ENCODE data around the gene RPL18. TPM values are rescaled to one million over a fixed set of nuclear protein-coding genes. Genes with fewer than 3 reads are reported as not detected.

The RPL18 gene
- total RNA-seq, 4 donors from 2014 or later: 998 to 1,778 (median 1,670) TPM

DNA sequence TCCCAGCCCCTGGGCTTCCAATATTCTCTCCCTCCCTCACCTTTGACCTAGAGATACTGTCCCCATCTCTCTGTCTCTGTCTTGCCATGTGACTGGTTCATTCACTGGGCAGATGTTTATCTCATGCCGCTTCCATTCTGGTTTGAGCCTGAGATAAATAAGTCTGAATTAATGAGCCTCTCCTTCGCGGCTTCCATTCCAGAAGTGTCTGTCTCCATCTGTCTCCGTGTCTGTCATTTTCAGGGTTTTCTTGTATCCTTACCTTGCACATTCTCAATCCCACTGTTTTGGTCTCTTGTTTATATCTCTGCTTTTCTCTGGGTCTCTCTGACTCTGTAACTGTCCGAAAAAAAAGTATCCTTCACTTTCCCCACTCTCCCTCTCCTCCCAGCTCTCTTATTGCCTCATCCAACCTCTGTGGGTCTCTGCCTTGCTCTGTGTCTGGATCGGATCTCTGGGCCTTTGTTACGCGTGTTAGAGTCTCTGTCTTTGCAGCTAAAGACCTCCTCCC lies 4.6 kb upstream of the RPL18 start:
- TF ChIP-seq, protein P1, sequence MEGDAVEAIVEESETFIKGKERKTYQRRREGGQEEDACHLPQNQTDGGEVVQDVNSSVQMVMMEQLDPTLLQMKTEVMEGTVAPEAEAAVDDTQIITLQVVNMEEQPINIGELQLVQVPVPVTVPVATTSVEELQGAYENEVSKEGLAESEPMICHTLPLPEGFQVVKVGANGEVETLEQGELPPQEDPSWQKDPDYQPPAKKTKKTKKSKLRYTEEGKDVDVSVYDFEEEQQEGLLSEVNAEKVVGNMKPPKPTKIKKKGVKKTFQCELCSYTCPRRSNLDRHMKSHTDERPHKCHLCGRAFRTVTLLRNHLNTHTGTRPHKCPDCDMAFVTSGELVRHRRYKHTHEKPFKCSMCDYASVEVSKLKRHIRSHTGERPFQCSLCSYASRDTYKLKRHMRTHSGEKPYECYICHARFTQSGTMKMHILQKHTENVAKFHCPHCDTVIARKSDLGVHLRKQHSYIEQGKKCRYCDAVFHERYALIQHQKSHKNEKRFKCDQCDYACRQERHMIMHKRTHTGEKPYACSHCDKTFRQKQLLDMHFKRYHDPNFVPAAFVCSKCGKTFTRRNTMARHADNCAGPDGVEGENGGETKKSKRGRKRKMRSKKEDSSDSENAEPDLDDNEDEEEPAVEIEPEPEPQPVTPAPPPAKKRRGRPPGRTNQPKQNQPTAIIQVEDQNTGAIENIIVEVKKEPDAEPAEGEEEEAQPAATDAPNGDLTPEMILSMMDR (IDR thresholded peaks at IDR 0.05; ENCODE audit: low read depth): no peak

DNA sequence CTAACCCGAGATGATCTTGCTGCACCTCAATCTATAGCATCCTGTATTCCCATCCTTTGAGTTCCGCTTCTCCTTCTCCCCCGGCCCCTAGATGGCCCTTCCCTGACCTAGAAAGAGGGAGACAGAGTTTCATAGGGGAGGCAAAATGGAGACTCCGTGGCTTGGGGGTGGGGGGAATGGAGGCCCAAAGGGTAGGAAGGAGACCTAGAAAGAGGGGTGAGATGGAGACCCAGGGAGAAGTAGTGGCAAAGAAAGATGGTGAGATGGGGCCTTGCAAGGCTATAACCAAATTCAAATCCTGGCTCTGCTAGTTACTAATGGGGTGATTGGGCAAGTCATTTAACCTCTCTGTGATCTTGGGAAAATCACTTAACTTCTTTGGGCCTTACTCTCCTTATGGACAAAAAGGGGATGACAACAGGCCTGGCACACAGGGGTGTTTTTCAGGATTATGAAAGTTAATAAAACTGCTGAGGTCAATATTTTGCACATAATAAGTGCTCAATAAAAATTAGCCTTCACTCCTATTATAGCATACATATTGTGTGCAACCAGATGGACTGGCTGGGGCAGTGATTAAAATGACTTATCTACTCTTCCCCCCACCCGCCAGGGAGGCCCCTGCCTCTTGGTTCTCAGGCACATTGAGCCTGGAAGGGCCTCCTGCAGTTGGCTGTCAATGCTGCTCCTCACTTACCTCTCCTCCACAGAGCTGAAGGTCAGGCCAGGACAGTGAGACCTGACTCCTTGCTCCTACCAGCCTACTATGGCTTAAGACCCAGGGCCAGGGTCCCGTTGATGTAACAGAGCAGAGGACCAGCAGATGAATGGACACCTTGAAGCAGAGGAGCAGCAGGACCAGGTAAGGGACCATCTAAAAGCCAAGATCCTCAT lies 961 bp upstream of the RPL18 start:
- TF ChIP-seq, protein P1 (IDR thresholded peaks at IDR 0.05; ENCODE audit: low read depth): no peak

DNA sequence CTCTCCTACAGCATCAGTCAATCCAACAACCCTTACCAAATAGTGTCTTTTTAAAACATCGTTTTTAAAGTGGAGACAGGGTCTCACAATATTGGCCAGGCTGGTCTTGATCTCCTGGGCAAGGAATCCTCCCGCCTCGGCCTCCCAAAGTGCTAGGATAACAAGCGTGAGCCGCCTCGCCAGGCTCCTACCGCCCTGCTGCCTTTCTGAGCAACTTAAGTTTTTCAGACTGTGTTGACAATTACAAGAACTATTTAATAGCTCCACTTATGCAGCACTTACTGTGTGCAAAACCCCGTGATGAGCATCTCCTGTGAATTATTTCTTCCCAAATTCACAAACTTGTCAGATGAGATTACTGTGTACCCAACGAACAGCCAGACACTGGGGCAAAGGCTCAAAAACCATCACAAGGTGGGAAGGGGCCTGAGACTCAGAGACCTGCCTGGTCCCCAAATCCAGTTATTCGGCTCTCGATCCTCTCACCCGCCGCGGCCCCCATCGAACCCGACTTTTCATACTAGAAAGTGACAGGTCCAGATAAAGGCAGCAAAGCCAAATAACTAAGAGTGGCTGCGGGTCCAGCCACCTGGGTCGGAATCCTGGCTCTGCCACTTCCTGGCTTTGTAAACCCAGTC lies 581 bp downstream of the RPL18 start:
- TF ChIP-seq, protein P1 (IDR thresholded peaks at IDR 0.05; ENCODE audit: low read depth): no peak

DNA sequence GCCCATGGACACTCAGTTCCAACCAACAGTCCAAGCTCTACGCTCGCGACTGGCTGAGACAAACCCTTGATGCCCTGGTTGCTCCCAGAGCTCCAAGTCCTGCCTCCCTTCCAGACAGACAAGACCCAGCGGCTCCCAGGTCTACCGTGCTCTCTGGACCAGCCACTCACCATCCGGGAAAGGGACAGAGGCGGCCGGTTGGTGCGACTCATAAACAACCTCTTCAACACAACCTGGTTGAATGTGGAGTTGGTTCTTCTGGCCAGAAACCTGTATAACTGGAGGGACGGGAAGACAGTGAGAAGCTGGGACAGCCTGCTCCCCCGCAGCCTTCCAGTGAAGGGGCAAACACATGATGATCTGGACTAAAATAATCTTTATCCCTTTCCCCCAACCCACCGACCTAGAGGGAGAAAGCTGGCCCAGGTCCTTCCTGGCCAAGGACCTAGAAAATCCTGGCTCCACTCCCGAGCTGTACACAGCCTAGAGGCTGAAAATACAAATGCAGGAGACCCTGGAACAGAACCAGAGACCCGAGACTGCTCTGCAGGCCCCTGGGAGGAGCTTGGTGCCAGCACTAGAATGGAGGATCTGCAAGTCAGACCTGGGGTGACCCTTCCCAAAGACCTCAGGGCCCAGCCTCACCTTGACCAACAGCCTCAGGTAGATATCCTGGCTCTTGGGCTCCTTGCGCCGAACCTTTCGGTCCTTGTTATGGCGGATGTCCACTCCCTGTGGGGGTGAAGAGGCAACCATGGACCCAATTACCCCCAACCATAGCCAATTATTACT lies 1.6 kb downstream of the RPL18 start:
- TF ChIP-seq, protein P1 (IDR thresholded peaks at IDR 0.05; ENCODE audit: low read depth): no peak

DNA sequence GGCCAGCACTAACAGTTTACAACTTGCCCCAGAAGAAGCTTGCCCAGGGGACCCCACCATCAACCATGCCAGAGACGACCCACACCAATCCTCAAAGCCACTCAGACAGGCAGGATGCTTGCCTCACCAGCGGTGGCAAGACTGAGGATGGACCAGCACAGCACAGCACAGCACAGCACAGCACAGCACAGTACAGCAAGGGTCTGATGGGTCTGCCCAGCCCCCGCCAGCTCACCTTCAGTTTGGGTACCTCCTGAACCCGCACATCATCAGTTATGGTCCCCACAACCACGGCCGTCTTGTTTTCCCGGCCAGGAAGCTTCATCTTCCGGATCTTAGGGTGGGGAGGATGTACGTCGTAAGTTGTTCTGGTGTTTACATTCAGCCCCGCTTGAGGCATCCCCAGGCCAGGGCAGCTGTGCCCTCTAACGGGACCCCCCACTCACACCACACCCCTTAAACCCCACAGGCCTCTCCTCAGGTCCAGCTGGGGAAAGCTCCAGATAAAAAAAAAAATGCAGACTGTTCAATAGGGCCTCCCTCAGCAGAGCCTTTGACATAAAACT lies 2.4 kb downstream of the RPL18 start:
- TF ChIP-seq, protein P1 (IDR thresholded peaks at IDR 0.05; ENCODE audit: low read depth): no peak

DNA sequence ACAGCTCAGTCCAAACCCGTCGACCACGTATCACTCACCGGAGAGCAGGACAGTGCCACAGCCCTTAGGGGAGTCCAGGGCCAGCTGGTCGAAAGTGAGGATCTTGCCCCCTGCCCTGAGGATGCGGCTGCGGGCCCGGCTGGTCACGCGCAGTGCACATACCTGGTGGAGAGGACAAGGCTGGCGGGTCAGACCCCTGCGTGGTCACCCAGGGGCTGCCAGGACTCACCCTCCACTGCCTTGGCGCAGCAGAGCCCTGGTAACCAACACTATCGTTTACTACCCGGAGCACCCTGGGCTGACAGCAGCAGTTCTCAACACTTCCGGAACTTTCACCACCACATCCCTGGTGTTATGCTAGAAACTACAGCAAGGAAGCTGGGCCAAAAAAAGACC lies 2.9 kb downstream of the RPL18 start:
- TF ChIP-seq, protein P1 (IDR thresholded peaks at IDR 0.05; ENCODE audit: low read depth): no peak
